D721Med (cell line): Measurements from ENCODE around the gene PARM1.

ENCODE experiments used
- DNase-seq: peaks from one replicate; pipeline ENCODE4 v3.0.0; 2011; ENCODE audit warnings: low spot score; ENCODE audit not compliant: insufficient read length
- FAIRE-seq: peaks from 2 replicates; lab custom pipeline; 2011; peaks lifted over from hg19 to GRCh38; lab: Jason Lieb, UNC
- TF ChIP-seq, protein P1 (sequence below): IDR thresholded peaks from 2 replicates; pipeline ENCODE4 v1.5.1; 2012; ENCODE audit warnings: mild to moderate bottlenecking, control low read depth; ENCODE audit not compliant: insufficient read depth; ENCODE audit errors: missing control alignments

The PARM1 gene

DNA sequence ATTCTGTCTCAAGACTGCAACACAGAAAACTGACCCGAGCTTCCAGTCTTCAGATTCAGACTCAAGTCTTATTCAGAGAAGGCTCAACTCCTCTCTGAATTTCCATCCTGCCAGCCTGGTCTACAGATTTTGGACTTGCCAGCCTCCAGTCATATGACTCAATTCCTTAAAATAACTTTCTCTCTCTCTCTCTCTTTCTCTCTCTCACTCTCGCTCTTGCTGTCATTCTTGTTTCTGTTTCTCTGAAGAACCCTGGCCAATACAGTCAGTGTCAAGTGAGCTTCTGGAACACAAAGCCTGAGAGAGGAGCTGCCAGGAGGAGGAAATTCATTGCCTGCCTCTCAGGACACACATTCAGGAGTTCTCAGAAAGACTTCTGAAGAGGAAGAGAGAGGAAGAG, 154.9 kb downstream of the PARM1 start:
- FAIRE-seq: no peak
- TF ChIP-seq, protein P1, sequence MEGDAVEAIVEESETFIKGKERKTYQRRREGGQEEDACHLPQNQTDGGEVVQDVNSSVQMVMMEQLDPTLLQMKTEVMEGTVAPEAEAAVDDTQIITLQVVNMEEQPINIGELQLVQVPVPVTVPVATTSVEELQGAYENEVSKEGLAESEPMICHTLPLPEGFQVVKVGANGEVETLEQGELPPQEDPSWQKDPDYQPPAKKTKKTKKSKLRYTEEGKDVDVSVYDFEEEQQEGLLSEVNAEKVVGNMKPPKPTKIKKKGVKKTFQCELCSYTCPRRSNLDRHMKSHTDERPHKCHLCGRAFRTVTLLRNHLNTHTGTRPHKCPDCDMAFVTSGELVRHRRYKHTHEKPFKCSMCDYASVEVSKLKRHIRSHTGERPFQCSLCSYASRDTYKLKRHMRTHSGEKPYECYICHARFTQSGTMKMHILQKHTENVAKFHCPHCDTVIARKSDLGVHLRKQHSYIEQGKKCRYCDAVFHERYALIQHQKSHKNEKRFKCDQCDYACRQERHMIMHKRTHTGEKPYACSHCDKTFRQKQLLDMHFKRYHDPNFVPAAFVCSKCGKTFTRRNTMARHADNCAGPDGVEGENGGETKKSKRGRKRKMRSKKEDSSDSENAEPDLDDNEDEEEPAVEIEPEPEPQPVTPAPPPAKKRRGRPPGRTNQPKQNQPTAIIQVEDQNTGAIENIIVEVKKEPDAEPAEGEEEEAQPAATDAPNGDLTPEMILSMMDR: no peak
- no peak for DNase-seq

GRCh38 chr4:75089206-75089605, 156.3 kb downstream of the PARM1 start:
- TF ChIP-seq, protein P1: no peak
- FAIRE-seq: no peak

GRCh38 chr4:75099321-75099720, 166.4 kb downstream of the PARM1 start:
- no peak for FAIRE-seq
- TF ChIP-seq, protein P1: no peak
- DNase-seq: no peak

More at GRCh38 chr4:75089206-75089605, 156.3 kb downstream of the PARM1 start:
- no peak for DNase-seq
